Measurements from ENCODE around the gene RAB41. TPM values are rescaled to one million over a fixed set of nuclear protein-coding genes. Genes with fewer than 3 reads are reported as not detected.
"Not testable (repeated sequence)": the region's sequence is repeated elsewhere in the genome, so short reads cannot be mapped to it uniquely, and the experiment has no call there.

Gene RAB41
- total RNA-seq, 2 donors from 2014 or later = not detected

- intact Hi-C loops (cut with DNase I) = loop anchor here in 1 of 2 donors (10.0 kb wide), 1 partner anchor 1784 kb away; no protein-coding TSS in a partner anchor
- DNase-seq (ENCODE audit: low spot score) = no peak
Measured at GRCh38 chrX:70289168-70289792, 7.3 kb downstream of the RAB41 start.

GRCh38 chrX:70289793-70290770 lies 8.1 kb downstream of the RAB41 start, which contains the start of the genes KIF4A and PDZD11:
Gene KIF4A, plus strand, starts transcription at chrX:70290104. Its CDS starts 355 bp downstream, at chrX:70290459.
Gene PDZD11, minus strand, starts transcription at chrX:70289927. Its CDS starts 586 bp downstream, at chrX:70289341.
- peak; percentile 95 for DNase-seq (ENCODE audit: low spot score)
- intact Hi-C loops (cut with DNase I) = loop anchor here in 1 of 2 donors (10.0 kb wide), 1 partner anchor 1785 kb away; no protein-coding TSS in a partner anchor

GRCh38 chrX:70292788-70293187 lies 10.8 kb downstream of the RAB41 start:
- intact Hi-C loops (cut with DNase I) = no loop called here
- DNase-seq (ENCODE audit: low spot score) = no peak

GRCh38 chrX:70293621-70294020 lies 11.6 kb downstream of the RAB41 start:
- DNase-seq (ENCODE audit: low spot score) = no peak
- intact Hi-C loops (cut with DNase I) = no loop called here

GRCh38 chrX:70301716-70302115 lies 19.7 kb downstream of the RAB41 start:
- DNase-seq (ENCODE audit: low spot score) = no peak
- intact Hi-C loops (cut with DNase I) = no loop called here

- intact Hi-C loops (cut with DNase I) = no loop called here
- DNase-seq (ENCODE audit: low spot score) = no peak
Measured at GRCh38 chrX:70313503-70313902, 31.5 kb downstream of the RAB41 start.

GRCh38 chrX:70322784-70323183 lies 40.8 kb downstream of the RAB41 start:
- intact Hi-C loops (cut with DNase I) = no loop called here
- no peak for DNase-seq (ENCODE audit: low spot score)

GRCh38 chrX:70323628-70324027 lies 41.7 kb downstream of the RAB41 start:
- intact Hi-C loops (cut with DNase I); DNase-seq (ENCODE audit: low spot score): not testable (repeated sequence)

- intact Hi-C loops (cut with DNase I) = no loop called here
- DNase-seq (ENCODE audit: low spot score) = no peak
Measured at GRCh38 chrX:70324326-70324725, 42.4 kb downstream of the RAB41 start.

- DNase-seq (ENCODE audit: low spot score) = no peak
- intact Hi-C loops (cut with DNase I) = no loop called here
Measured at GRCh38 chrX:70331161-70331560, 49.2 kb downstream of the RAB41 start.

- DNase-seq (ENCODE audit: low spot score) = no peak
- intact Hi-C loops (cut with DNase I) = no loop called here
Measured at GRCh38 chrX:70332600-70332999, 50.6 kb downstream of the RAB41 start.

Other genes with a start within 250 kb of the RAB41 start
- not detected for gene AWAT2, start 232.2 kb upstream of the RAB41 start, total RNA-seq
- not detected for gene OTUD6A, start 219.7 kb upstream of the RAB41 start, total RNA-seq
- gene IGBP1, start 148.7 kb upstream of the RAB41 start, total RNA-seq = 10 to 100 TPM; 24.2 to 30.9 TPM
- not detected for gene DGAT2L6, start 104.7 kb upstream of the RAB41 start, total RNA-seq
- gene AWAT1, start 47.5 kb upstream of the RAB41 start, total RNA-seq = not detected
- under 1 TPM; 0.32 to 0.57 TPM for gene P2RY4, start 22.0 kb upstream of the RAB41 start, total RNA-seq
- not detected for gene ARR3, start 13.8 kb upstream of the RAB41 start, total RNA-seq
- gene PDZD11, start 7.8 kb downstream of the RAB41 start, total RNA-seq = 10 to 100 TPM; 22.9 to 27.0 TPM
- gene KIF4A, start 7.9 kb downstream of the RAB41 start, total RNA-seq = under 1 TPM; 0.10 to 0.37 TPM
- gene GDPD2, start 141.1 kb downstream of the RAB41 start, total RNA-seq = not detected
- gene DLG3, start 162.7 kb downstream of the RAB41 start, total RNA-seq = 10 to 100 TPM; 13.2 to 19.4 TPM